Gastrocnemius medialis (tissue), 4 donors: ENCODE results near the gene ARL14. TPM values are rescaled to one million over a fixed set of nuclear protein-coding genes. Genes with fewer than 3 reads are reported as not detected.

Source experiments
- ATAC-seq, 2 donors: fragments of 150-250 bp; one replicate each; pipeline ENCODE4 v1.9.1; 2016
- DNase-seq, 2 donors: peaks; one replicate each; pipeline ENCODE4 v3.0.0-alpha.2; 2019
- H3K27ac ChIP-seq, 4 donors: fragments of 200-600 bp; sonication (generic); 1 replicate in 1 of 4; 2 replicates in 3 of 4; pipeline ENCODE4 v1.5.1; 2016 to 2018; ENCODE audit warnings: mild to moderate bottlenecking in 2 of 4, moderate library complexity in 1 of 4
- H3K27me3 ChIP-seq, 3 donors: fragments of 200-600 bp; sonication (generic) in 2 of 3; 1 replicate in 1 of 3; 2 replicates in 2 of 3; pipeline versions ENCODE4 v1.5.1 to v1.6.0; 2016 to 2019; ENCODE audit warnings: mild to moderate bottlenecking in 1 of 3, moderate library complexity in 1 of 3
- H3K36me3 ChIP-seq, 2 donors: fragments of 200-600 bp; sonication (generic) in 1 of 2; one replicate each; pipeline ENCODE4 v1.5.1; 2017 to 2018
- H3K4me1 ChIP-seq, 2 donors: fragments of 200-600 bp; sonication (generic) in 1 of 2; one replicate each; pipeline ENCODE4 v1.5.1; 2016 to 2017; ENCODE audit warnings: mild to moderate bottlenecking in 2 of 2
- H3K4me3 ChIP-seq, 4 donors: fragments of 200-600 bp; sonication (generic) in 3 of 4; 1 replicate in 1 of 4; 2 replicates in 3 of 4; pipeline ENCODE4 v1.5.1; 2016 to 2019; ENCODE audit warnings: mild to moderate bottlenecking in 2 of 4
- H3K9me3 ChIP-seq, 3 donors: fragments of 200-600 bp; sonication (generic) in 2 of 3; 1 replicate in 1 of 3; 2 replicates in 2 of 3; pipeline ENCODE4 v1.5.1; 2016 to 2019
- POLR2A ChIP-seq, 2 donors: fragments of 450-650 bp; IDR thresholded peaks; one replicate each; pipeline ENCODE4 v1.6.1; 2017; ENCODE audit warnings: antibody characterized with exemption in 2 of 2, mild to moderate bottlenecking in 2 of 2, moderate library complexity in 2 of 2
- in situ Hi-C, 4 donors: fragments of 200-750 bp; cut with MboI; loops; one replicate each; pipeline versions ENCODE4 v1.15.0 to v1.8.0; 2017; ENCODE audit warnings: low sequenced_read_pairs in 4 of 4
- intact Hi-C: fragments of 100-400 bp; cut with DNase I; formaldehyde crosslinking; loops from one replicate; pipeline ENCODE4 v1.15.1; 2023; ENCODE audit warnings: low total_unique reads
- total RNA-seq, 4 donors: library from RNA; depleted of rRNA; stranded (reverse); fragments of >200 nt; gene quantifications; one replicate each; pipeline versions ENCODE4 v1.1.0 to v1.2.3, GENCODE V29; 2016
- TF ChIP-seq, protein P1 (sequence below), 5 experiments: fragments of 450-650 bp in 3 of 5; fragments of 200-600 bp in 2 of 5; sonication (generic) in 2 of 5; IDR thresholded peaks in 4 of 5; conservative IDR thresholded peaks in 1 of 5; 1 replicate in 4 of 5; 2 replicates in 1 of 5; pipeline ENCODE4 v1.5.1; 2016 to 2019; ENCODE audit warnings: antibody characterized with exemption in 5 of 5, mild to moderate bottlenecking in 3 of 5, moderate library complexity in 3 of 5

Gene ARL14
- total RNA-seq, 4 donors from 2014 or later: not detected

DNA sequence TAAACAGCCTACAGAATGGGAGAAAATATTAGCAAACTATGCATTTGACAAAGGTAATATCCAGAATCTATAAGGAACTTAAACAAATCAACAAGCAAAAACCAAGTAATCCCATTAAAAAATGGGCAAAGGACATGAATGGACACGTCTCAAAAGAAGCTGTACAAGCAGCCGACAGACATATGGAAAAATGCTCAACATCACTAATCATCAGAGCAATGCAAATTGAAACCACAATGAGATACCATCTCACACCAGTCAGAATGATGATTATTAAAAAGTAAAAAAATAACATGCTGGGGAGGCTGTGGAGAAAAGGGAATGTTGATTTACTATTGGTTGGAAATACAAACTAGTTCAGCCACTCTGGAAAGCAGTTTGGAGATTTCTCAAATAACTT lies 48.4 kb downstream of the ARL14 start:
- intact Hi-C loops: no loop called here
- TF ChIP-seq, protein P1, sequence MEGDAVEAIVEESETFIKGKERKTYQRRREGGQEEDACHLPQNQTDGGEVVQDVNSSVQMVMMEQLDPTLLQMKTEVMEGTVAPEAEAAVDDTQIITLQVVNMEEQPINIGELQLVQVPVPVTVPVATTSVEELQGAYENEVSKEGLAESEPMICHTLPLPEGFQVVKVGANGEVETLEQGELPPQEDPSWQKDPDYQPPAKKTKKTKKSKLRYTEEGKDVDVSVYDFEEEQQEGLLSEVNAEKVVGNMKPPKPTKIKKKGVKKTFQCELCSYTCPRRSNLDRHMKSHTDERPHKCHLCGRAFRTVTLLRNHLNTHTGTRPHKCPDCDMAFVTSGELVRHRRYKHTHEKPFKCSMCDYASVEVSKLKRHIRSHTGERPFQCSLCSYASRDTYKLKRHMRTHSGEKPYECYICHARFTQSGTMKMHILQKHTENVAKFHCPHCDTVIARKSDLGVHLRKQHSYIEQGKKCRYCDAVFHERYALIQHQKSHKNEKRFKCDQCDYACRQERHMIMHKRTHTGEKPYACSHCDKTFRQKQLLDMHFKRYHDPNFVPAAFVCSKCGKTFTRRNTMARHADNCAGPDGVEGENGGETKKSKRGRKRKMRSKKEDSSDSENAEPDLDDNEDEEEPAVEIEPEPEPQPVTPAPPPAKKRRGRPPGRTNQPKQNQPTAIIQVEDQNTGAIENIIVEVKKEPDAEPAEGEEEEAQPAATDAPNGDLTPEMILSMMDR (IDR thresholded peaks at IDR 0.05 in 4 of 5, conservative IDR thresholded peaks at IDR 0.05 in 1 of 5): no peak
- no peak for TF ChIP-seq POLR2A (IDR thresholded peaks at IDR 0.05)

More for the DNA sequence above, 48.4 kb downstream of the ARL14 start:
- Histone ChIP-seq H3K27ac (no peak overlapping the region), H3K27me3 (no peaks in the 10 kb centered on the region), H3K4me3 (no peak overlapping the region), H3K9me3 (no peaks in the 10 kb centered on the region), H3K4me1 (no peaks in the 10 kb centered on the region), H3K36me3 (no peaks in the 10 kb centered on the region)
- DNase-seq (no peak), ATAC-seq (no peak)
- in situ Hi-C loops: no loop called here

Other genes starting within 250 kb of the ARL14 start
- gene TRIM59, start 227.4 kb upstream of the ARL14 start, total RNA-seq: under 1 TPM; 0.13 to 0.55 (median 0.46) TPM
- gene KPNA4, start 111.6 kb upstream of the ARL14 start, total RNA-seq: 100 to 1,000 TPM in 1 of 4 donors, 10 to 100 TPM in 3; 78.9 to 126 (median 86.0) TPM
- gene PPM1L, start 79.1 kb downstream of the ARL14 start, total RNA-seq: 100 to 1,000 TPM in 3 of 4 donors, 10 to 100 TPM in 1; 85.0 to 243 (median 122) TPM